GM18508 (cell line): ENCODE measurements around the gene HMX3.

Experiments used
- ATAC-seq: cut with Tn5 transposase; IDR thresholded peaks from one replicate; pipeline ENCODE4 v1.9.1; 2021; ENCODE audit warnings: moderate number of reproducible peaks; ENCODE audit not compliant: insufficient read depth, unreplicated experiment

HMX3 gene

DNA sequence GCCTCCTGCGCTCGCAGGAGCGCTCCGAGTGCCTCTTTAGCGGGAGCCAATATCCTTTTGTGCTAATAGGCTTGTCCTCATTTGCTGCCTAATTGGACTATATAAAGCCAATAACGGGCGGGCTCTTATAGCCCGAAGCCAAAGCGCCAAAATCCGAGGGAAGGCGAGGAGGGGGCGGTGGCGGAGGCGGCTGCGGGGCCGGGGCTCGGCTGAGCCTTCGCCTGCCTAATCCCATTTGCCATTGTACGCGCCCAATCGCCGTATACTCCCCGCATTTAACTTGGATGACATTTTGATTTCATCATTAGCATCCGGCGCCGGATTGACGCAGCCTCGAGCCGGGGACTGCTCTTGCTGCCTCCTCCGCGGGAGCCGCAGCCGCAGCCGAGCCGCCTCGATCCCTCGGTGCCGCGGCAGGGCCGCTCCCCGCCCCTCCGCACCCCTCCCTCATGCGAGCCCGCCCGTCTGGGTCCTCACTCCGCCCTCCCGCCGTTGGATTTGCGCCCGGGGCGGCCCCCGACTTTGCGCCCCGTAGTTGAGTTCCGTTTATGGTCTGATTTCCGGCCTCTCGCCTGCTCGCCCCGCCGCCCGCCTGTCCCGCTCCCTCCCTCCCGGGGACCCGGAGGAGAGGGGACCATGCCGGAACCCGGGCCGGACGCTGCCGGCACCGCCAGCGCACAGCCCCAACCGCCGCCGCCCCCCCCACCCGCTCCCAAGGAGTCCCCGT lies at the start of gene HMX3:
Gene HMX3, plus strand, starts transcription at position 556 of the 727 bp plus-strand sequence. Its CDS starts 81 bp downstream, at position 637.
- ATAC-seq, result no peak

DNA sequence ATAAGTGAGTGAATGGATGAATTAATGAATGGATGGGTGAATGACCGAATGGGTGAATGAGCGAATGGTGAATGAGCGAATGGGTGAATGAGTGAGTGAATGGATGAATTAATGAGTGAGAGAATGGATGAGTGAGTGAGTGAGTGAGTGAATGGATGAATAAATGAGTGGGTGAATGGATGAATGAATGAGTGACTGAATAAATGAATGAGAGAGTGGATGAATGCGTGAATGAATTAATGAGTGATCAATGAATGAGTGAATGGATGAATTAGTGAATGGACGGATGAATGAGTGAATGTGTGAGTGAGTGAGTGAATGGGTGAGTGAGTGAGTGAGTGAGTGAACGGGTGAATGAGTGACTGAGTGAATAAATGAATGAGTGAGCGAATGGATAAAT lies 49.5 kb upstream of the HMX3 start:
- no peak for ATAC-seq

DNA sequence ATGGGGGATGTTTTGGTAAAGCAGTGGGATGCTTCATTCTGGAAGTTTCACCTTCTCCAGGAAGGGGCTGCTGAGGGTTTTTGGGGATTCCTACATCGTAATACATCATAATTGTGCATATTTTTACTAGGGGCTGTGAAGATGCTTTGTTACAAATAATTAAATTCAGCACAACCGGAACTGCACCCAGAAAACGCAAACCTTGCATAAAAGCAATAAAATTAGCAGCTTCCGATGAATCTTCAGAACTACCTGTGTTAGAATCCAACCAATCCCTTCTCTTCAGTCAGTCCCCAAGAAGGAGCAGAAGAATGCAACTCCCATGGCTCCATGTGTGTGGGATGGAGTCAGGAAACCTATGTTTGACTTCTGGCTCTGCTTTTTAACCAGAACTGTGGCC lies 48.4 kb upstream of the HMX3 start:
- ATAC-seq, result no peak

DNA sequence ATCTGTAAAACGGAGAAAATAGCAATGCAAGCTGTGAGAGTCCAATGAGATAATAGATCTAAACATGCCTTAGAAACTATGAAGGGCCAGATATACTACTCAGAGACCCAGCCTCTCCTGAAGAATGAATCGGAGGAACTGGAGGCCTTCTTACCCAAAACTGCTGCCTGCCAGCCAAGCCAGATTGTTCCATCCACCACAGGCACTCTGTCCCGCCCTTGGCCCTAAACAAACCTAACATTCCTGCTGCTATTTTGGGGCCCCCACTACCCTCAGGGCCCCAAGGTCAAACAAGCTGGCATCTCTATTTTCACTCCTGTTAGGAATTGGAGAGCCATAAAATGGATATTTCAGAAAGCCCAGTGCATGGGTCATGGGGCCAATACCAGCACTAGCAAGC lies 48.0 kb upstream of the HMX3 start:
- no peak for ATAC-seq

DNA sequence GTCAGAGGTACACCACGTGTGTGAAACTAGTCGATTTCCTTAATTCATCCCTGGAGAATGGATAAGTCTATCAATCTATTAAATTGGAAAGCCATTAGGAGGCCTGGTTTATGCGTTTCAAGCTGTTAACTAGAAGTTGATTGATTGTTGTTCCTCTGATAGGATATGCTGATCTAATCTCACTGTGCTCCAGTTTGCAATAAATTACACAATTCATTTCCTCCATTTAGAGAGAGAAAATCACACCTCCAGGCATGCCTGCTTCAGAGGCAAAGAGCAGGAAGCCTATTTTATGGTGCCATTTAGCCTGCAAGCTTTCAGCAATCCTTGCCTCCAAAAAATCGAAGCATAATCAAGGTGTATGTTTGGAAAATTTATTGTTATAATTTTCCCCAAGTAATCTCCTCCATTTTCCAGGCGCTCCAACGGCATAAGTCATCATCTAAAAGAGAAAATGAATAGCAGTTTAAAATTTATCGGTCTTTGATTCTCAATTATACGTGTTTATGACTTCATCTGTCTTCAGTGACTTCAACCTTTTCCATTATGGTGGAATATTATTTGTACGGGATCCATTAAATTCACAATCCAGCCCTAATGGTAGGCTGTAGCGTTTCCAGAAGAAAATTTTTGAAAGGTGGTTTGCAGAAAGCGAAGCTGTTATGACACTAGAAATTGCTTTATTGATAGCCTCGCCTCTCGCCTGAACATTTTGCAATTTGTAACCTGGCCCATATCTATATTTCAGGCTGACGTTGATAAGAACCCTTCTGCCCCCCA lies 42.9 kb upstream of the HMX3 start:
- ATAC-seq, result no peak

DNA sequence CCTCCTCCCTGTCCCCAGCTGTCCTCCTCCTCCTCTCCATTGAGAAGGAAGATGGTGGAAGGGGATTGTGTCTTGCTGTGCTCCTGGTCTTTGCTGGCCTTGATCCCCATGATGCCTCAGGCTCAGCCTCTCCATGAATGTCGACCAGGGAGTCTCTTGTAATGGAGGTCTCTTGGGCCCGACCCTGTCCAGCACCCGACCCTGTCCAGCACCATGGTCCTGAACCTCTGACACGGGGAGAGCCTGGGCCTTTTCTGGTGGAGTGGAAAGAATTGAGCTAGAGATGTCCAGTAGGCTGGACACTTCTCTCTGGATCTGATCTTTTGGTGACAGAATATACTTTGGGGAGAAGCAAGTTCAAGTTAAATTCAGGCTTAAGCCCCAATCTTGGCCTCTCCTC lies 42.3 kb upstream of the HMX3 start:
- ATAC-seq, result no peak

DNA sequence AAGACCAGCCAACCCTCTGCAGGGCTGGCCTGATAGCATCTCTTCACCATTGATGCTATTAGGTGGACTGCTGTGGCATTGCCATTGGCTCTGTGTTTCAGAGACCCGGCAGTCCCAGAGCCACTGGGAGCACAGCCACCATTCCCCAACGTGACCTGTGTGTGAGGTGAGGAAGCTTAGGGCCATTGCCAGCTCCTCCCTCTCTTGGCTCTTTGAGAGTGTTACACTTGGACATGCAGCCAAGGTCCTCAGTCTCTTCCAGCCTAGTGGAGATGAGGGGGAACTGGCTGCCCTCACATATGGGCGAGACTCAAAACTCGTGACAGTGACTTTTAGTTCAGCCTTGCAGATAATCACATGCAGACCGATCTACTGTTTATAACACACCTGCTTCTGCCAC lies 39.3 kb upstream of the HMX3 start:
- ATAC-seq, result no peak

DNA sequence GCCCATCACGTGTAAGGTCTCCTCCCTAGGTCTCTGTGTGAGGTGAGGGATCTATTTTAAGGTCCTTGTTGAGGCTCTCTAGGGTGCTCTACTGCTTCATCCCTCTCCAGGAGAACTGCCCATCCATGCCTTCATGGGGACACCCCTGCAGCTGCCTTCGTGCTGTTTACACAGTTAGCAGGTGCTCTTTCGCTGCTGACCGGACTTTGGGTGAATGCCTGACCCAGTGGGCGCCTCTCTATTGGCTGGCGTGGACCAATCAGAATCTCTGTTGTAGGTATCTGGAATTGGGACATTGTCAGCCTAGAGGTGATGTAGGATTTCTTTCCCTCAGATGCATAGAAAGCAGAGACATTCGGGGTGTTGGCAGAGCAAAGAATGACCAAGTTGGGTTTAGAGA lies 38.7 kb upstream of the HMX3 start:
- ATAC-seq, result no peak

DNA sequence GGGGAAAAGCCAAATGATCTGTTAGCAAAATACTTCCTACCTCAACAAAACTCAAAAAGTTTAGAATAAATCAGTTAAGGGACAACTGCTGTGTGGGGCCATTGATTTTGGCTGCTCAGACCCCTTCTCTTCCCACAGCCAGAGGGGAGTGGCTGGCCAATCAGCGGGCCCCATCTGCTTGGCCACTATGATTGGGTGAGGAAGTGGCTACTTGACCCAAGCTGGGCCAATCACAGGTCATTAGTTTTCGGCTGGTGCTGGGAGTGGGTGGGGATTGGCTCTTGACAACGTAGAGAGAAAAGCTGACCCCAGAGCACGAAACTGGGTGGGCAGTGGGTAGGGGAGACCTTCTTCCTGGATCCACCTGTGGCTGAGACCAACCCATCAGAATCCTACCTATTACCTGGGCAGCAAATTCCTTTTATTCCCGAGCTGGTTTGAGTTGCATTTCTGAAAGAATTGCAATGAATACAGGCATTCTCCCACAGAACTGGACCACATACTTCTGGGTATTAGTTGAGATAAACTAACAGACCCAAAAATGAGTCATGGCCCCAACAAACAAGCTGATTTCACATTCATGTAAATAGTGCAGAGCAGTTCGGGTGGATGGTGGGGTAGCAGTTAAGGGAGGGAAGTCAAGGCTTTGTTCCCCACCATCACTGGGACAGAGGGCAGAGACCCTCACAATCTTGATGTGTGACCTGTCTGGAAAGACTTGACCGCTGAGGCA lies 35.6 kb upstream of the HMX3 start:
- no peak for ATAC-seq

DNA sequence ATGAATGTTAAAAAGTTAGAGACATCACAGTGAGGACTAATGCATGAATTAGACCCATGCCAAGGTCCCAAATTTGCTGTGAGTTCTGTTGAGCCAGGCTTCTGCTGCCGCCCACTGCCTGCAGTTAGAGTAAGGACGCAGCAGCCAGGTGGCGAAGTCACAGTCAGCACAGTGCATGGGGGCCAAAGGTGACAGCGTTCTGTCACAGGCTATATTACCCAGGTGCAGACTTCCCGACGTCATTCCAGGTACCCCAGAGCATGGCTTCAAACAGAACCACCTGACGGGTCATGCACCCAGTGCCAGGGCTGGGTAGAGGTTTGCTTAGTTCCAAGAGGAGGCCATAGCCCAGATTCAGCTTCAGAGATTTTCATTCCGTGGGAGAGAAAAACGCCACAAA lies 33.9 kb upstream of the HMX3 start:
- ATAC-seq, result no peak

DNA sequence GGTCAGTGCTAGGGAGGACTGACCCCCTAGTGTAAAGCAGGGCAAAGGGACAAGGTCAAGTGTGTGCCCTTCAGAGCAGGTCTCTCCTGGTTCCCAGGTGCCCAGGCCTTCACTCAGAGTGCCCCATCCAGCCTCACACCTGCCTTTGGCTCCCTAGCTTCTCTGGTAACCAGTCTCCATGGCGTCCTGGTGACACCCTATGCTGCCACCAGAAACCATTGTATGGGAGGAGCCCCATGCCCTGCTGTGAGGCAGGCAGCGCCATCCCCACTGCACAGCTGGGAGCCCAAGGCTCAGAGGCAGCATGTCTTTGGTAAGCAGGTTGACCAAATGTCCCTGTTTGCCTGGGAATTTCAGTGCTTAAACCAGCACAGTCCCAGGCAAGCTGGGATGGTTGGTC lies 33.1 kb upstream of the HMX3 start:
- ATAC-seq, result no peak

DNA sequence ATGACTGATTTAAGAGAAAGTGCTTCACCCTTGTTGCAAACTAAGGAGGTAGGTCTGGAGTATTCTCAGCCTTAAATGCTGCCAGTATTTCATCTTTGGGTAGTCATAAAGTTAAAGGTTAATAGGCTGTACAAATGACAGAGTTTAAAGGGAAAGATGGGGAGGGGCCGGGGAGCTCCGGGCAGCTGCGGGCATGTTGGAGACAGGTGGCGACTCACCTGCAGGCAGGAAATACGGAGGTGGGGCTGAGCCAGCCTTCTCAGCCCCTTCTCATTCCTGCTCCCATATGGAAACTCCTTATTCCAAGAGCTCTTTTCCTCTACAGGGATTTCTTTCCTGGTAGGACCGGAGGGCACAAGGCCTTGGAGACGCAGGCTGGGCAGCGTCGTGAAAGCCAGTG lies 31.8 kb upstream of the HMX3 start:
- no peak for ATAC-seq

DNA sequence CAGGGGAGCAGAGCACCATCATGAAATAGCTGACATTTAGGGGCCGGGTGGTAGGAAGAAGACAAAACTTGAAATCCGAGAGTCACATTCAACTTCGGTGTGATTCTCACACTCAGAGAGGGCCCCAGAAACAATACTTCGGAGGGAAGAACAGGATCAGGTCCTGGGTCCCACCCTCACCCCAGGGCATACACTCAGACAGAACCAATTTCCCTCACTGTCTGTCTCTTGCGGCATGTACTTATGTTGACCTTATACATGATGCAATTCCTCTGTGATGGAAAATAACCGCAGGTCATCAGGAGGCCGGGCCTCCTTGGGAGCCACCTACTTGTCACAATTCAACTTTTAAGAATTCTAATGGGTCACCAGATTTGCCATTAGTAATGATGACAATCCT lies 26.3 kb upstream of the HMX3 start:
- ATAC-seq, result no peak

DNA sequence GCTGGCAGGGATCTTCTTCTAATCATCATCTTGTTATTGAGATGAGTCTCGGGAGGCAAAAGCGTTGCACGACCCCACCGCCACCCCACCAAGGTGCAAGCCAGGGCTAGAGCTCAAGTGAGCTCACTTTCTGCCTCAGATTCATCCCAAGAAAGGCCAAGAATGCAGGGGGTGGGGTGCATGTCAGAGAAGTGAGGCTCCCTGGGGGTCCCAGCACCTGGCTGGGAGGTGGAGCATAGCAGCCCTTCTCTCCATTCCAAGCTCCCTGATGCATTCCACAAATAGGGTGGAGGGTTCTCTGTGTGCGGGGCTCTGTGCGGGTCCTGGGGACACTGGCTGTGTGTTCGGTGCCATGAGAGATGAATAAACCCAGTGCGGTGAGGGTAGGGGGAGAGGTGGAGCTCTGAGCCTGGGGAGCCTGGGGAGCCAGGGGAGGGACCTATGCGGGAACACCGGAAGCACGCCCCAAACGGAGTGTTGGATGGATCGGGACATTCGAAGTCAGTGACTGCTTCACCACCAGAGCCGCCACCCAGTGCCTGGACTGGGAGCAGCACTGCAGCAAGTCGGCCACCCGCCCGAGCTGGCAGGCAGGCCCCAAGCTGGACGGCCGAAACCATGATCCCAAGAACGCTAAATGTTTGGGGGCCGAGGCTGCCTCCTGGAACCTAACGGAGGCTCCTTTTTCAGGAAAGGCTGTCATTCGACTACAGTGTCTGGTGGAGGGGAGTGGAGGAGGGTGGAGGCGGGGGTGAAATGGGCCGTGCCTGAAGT lies 17.9 kb upstream of the HMX3 start:
- no peak for ATAC-seq

DNA sequence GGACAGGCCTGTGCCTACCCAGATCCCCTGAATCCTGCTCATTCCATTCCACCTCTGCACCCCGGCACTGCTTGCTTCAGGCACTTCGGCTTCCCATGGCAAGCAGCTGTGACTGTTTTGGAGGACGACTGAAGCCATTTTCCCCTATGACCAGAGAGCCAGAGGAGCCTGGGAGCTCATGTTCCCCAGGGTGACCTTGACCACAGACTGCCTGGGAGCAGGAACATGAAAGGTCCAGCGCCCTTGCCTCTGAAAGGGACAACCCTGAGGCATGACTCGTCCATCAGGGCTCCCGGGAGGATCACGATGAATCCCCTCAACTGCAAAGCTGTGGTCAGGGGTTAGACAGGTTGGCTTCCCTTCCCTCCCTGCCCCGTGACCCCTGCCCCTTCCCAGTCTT lies 16.7 kb upstream of the HMX3 start:
- no peak for ATAC-seq

DNA sequence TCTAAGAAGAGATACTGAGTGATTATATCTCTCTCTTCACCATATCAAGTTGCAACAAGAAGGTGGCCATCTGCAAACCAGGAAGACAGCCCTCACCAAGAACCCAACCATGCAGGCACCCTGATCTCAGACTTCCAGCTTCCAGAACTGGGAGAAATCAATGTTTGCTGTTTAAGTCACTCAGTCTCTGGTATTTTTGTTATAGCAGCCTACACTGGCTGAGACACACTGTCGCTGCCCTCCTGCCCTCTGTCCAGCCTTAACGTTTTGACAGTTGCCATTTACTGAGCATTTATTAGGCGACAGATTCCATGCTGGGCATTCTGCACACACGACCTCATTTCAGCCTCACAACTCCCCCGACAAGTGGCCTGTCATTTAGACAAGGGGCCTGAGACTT lies 9.5 kb upstream of the HMX3 start:
- no peak for ATAC-seq

DNA sequence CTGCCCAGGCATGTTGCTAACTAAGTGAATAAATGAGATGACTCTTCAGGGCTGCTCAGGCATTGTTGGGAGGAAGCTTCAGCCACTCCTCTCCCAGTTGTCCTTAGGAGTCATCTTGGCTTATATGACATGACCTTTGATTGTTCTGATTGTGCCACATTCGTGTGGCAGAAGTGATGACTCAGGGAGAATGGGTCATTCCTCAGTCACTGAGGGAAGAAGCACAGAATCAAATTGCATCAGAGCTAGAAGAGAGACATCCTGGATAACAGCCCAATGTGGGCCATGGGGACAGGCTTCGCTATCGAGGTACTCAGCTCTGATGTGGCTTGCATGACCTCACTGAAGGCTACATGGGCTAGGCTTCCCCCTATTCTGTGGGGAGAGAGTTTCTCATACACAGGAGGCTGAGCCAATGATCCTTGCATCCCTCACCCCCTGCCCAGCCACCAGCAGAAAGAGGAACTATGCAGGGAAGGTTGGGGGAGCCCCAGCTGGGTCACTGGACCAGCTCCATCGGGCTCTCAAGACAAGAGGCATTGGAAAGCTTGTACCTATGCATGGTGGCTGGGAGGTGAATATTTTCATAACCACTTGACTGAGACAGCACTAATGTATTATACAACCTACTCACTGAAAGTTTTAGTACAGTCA lies 6.0 kb upstream of the HMX3 start:
- ATAC-seq, result no peak

DNA sequence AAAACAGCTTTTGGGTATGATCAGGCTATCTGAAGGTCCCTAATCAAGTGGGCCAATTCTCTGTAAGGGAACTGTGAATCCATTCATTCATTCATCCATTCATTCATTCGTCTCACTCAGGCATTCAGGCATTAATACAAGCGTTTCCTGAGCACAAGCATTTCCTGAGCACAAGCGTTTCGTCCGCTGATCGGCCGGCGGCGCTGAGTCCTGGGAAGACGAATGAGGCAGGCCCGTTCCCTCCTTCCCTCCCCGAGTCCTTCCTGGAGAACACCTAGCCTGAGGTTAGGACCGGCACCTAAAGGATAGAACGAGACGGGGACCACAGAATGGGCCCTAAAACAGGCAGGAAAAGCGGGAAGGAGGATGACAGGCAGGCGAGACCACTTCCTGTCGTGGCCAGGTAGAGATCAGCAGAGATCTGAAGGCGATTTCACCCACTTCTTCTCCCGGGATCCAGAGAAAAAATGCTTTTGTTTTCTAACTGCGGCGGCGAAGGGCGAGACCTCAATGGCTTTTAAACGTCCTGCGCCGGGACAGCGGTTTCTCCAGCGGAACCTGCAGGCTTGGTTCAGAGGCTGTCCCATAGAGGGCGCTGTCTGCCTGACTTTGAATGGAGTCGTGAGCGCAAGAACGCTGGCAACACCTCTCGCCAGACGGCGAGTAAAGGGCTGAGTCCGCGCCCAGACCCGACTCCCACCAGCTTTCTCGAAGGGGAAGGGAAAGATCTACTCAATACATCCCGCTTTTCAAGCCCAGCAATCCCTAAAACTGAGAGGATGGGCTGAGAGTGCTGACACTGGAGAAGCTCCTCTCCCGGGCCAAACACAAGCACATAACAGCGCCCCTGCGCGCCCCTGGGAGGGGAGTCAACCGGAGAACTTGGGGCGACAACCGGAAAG lies 2.9 kb upstream of the HMX3 start:
- no peak for ATAC-seq
